ENCODE data around the gene AGBL1. TPM values are rescaled to one million over a fixed set of nuclear protein-coding genes. Genes with fewer than 3 reads are reported as not detected.

Gene AGBL1
- total RNA-seq, 2 donors from 2014 or later, result not detected

DNA sequence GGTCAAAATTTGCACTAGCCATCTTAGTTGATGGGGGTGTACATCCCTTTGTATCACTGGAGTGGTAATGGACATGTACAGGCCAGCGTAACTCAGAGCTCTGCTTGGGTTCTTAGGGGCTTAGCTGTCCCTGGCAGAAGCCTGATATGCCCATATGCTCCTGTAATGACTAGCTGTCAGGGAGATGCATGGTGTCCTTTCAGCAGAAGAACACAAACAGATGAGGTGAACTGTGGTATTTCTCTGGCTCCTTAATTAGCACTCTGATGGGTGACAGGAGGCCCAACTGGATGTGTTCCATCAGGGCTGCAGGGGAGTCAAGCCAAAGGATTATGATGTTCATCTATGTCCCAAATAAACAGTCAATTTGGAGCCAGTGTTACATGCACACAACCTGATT, 774.5 kb downstream of the AGBL1 start:
- H3K4me3 ChIP-seq, result no peak overlapping the region
- DNase-seq (ENCODE audit: low spot score), result no peak
- TF ChIP-seq, protein P1, sequence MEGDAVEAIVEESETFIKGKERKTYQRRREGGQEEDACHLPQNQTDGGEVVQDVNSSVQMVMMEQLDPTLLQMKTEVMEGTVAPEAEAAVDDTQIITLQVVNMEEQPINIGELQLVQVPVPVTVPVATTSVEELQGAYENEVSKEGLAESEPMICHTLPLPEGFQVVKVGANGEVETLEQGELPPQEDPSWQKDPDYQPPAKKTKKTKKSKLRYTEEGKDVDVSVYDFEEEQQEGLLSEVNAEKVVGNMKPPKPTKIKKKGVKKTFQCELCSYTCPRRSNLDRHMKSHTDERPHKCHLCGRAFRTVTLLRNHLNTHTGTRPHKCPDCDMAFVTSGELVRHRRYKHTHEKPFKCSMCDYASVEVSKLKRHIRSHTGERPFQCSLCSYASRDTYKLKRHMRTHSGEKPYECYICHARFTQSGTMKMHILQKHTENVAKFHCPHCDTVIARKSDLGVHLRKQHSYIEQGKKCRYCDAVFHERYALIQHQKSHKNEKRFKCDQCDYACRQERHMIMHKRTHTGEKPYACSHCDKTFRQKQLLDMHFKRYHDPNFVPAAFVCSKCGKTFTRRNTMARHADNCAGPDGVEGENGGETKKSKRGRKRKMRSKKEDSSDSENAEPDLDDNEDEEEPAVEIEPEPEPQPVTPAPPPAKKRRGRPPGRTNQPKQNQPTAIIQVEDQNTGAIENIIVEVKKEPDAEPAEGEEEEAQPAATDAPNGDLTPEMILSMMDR (IDR thresholded peaks at IDR 0.05), result no peak
- H3K4me1 ChIP-seq (ENCODE audit: control insufficient read depth in 1 of 2, low read depth in 2 of 2), result no peaks in the 10 kb centered on the region
- no peaks in the 10 kb centered on the region for H3K36me3 ChIP-seq
- no peaks in the 10 kb centered on the region for H3K9me3 ChIP-seq
- H3K27me3 ChIP-seq (replicated peaks; ENCODE audit: insufficient read depth), result no peaks in the 10 kb centered on the region
- no peak overlapping the region for H3K27ac ChIP-seq
- ATAC-seq (ENCODE audit: insufficient number of reproducible peaks, low FRiP score, low read depth), result no peak

DNA sequence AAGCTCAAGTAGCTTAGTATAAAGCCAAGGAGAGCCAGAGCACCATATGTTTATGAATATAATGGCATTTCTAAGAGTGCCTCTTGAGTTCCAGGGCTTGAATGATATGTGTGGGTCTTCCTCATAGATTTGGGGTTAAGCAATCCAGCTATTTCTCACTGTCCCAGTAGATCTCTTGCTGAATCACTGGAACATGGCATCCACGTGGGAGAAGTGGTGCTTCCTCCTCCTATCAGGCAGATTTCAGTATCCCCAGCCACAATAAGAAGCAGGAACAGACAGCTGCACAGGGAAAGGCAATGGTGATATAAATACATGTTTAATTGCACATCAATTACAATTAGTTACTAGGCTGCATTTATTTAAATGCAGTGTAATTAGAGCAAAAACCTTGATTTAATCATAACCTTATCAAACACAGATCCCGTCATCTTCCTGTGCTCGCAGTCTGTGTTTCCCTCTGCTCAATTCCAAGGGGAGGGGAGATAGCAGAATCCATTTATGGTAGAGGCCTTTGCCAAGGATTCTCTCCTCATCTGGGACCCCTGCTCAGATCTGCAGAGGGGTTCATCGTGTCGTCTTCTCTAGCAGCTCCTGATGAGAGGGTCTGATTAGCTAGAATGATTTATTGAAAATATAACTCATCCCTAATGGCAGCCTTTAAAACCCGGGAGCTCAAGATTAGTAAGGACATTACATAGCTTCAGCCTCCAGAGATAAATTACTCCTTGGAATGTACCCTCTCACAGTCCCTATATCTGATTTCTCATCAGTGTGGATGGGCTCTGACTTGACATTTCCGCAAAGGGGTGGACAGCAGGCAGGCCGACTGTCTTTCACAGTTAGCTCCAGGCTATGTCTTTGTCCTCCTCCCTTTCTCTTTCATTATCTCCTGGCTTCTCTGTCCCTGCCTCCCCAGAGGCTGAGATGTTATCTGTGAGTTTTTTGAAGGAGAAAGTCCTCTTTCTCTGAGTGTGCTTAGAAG, 775.9 kb downstream of the AGBL1 start:
- DNase-seq (ENCODE audit: low spot score), result no peak
- Histone ChIP-seq H3K27ac (no peak overlapping the region), H3K4me1 (ENCODE audit: control insufficient read depth in 1 of 2, low read depth in 2 of 2) (no peaks in the 10 kb centered on the region), H3K9me3 (no peaks in the 10 kb centered on the region), H3K4me3 (no peak overlapping the region), H3K36me3 (no peaks in the 10 kb centered on the region), H3K27me3 (replicated peaks; ENCODE audit: insufficient read depth) (no peaks in the 10 kb centered on the region)
- TF ChIP-seq, protein P1 (IDR thresholded peaks at IDR 0.05), result no peak
- no peak for ATAC-seq (ENCODE audit: insufficient number of reproducible peaks, low FRiP score, low read depth)

DNA sequence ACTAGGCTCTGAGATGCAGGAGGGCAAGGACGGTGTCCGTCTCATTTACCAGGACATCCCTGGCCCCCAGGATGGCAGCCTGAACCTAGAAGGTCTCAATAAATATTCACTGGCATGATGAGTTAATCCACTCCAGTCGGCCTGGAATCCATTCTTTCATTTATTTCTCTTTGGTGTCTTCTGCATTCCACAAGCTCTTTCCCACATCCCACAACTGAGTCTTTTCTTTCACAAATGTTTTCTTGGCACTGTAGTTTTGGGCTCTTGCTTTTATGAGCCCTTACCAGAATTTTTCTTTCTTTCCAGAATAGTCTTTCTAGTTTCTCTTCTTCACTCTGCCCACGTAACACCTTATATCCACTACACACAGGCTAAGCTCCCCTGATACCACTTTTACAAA, 778.0 kb downstream of the AGBL1 start:
- Histone ChIP-seq H3K27me3 (replicated peaks; ENCODE audit: insufficient read depth) (no peaks in the 10 kb centered on the region), H3K4me1 (ENCODE audit: control insufficient read depth in 1 of 2, low read depth in 2 of 2) (no peaks in the 10 kb centered on the region), H3K4me3 (no peak overlapping the region), H3K36me3 (no peaks in the 10 kb centered on the region), H3K9me3 (no peaks in the 10 kb centered on the region), H3K27ac (no peak overlapping the region)
- ATAC-seq (ENCODE audit: insufficient number of reproducible peaks, low FRiP score, low read depth) (no peak), DNase-seq (ENCODE audit: low spot score) (no peak)
- TF ChIP-seq, protein P1 (IDR thresholded peaks at IDR 0.05), result no peak

DNA sequence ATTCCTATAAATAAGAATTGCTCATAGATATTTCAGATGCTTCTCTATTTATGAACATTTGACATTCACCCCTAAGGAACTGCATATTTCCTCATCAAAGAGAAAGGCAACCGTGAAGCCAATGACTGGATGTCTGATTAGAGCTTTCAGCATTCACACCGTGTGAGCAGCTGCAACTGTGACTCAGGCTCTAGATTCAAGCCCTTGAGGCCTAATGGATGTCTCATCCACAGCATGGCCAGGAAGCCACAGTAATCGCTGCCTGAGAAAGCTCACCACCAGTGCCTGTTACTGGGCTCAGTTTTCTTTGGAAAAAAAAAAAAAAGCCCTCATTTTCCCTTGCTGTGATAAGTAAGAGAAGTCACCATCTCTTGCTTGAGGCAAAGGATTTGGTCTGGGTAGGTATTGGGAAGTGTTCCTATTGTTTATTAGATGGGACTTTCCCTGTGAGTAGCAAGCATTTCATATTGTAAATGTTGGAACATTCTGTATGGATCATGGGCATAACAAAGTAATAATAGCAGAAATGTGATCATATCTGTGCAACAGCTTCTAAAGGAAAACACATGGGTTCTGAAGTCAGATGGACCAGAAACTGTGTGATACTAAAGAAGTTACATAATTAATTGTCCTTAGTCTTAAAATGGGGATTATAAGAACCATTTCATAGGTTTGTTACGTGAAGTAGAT, 783.7 kb downstream of the AGBL1 start:
- Histone ChIP-seq H3K27me3 (replicated peaks; ENCODE audit: insufficient read depth) (no peaks in the 10 kb centered on the region), H3K4me1 (ENCODE audit: control insufficient read depth in 1 of 2, low read depth in 2 of 2) (no peaks in the 10 kb centered on the region), H3K36me3 (no peaks in the 10 kb centered on the region), H3K27ac (no peak overlapping the region), H3K4me3 (no peak overlapping the region), H3K9me3 (no peaks in the 10 kb centered on the region)
- no peak for ATAC-seq (ENCODE audit: insufficient number of reproducible peaks, low FRiP score, low read depth)
- no peak for DNase-seq (ENCODE audit: low spot score)
- TF ChIP-seq, protein P1 (IDR thresholded peaks at IDR 0.05), result no peak

DNA sequence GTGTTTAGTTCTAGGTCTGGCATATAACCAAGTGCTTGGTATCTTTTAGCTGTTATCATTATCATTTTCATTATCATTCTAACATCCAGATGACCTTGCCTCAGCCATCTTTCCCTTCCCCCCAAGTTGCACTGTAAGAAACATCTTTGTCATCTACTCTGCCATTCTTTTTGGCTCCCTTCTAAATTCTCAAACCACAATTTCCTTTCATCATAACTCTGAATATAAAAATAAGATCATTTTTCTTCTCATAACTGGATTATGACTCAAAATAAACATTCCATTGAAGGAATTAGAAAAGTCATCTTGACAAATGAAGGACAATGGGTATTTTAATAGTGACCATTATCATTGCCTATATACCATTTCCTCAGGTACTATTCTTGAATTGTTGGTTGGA, 786.2 kb downstream of the AGBL1 start:
- TF ChIP-seq, protein P1 (IDR thresholded peaks at IDR 0.05), result no peak

More for the DNA sequence above, 786.2 kb downstream of the AGBL1 start:
- H3K4me1 ChIP-seq (ENCODE audit: control insufficient read depth in 1 of 2, low read depth in 2 of 2), result no peaks in the 10 kb centered on the region
- no peaks in the 10 kb centered on the region for H3K9me3 ChIP-seq
- ATAC-seq (ENCODE audit: insufficient number of reproducible peaks, low FRiP score, low read depth) (no peak), DNase-seq (ENCODE audit: low spot score) (no peak)
- no peaks in the 10 kb centered on the region for H3K27me3 ChIP-seq (replicated peaks; ENCODE audit: insufficient read depth)
- no peak overlapping the region for H3K4me3 ChIP-seq
- no peaks in the 10 kb centered on the region for H3K36me3 ChIP-seq
- no peak overlapping the region for H3K27ac ChIP-seq

Measured in thoracic aorta (tissue), 2 donors.